OCI-LY1 (cell line): ENCODE results near the gene CNIH2.

Experiments
- CTCF ChIP-seq: fragments of 200-600 bp; sonication (generic), shearing (Covaris generic); IDR thresholded peaks from 2 replicates; pipeline ENCODE4 v1.5.1; 2017; ENCODE audit warnings: mild to moderate bottlenecking, antibody characterized with exemption, low read length, moderate library complexity, mixed read lengths
- EZH2 ChIP-seq: fragments of 200-600 bp; sonication (generic), shearing (Covaris generic); IDR thresholded peaks from 2 replicates; pipeline ENCODE4 v1.8.0; 2017; ENCODE audit warnings: borderline replicate concordance, mixed run types, mild to moderate bottlenecking, antibody characterized with exemption, low read length, moderate library complexity, mixed read lengths

- TF ChIP-seq CTCF (no peak), EZH2 (no peak)
Observed at GRCh38 chr11:66280428-66280827, 2.5 kb downstream of the CNIH2 start.
